NCI-H446 (cell line): Measurements from ENCODE around the gene STK36.

Experiments used
- DNase-seq, 2 experiments: peaks; one replicate each; lab custom pipeline; 2025; lab: John Stamatoyannopoulos, UW

Gene STK36

GRCh38 chr2:218720048-218721041 lies 48.5 kb downstream of the STK36 start:
- no peak for DNase-seq

GRCh38 chr2:218721488-218721887 lies 49.6 kb downstream of the STK36 start:
- DNase-seq: no peak

DNA sequence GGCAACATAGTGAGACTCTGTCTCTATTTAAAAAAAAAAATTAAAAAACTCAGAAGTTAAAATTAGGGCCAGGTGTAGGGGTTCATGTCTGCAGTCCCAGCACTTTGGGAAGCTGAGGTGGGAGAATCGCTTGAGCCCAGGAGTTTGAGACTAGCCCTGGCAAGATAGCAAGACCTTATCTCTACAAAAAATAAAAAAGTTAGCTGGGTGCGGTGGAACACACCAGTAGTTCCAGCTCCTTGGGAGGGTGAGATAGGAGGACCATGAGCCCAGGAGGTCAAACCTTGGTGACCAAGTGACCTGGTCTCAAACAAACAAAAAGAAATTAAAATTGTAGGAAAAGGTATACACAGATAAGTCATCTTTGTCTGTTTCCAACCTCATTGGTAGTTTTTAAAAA lies 50.0 kb downstream of the STK36 start:
- DNase-seq: no peak

GRCh38 chr2:218722419-218722818 lies 50.5 kb downstream of the STK36 start:
- no peak for DNase-seq

DNA sequence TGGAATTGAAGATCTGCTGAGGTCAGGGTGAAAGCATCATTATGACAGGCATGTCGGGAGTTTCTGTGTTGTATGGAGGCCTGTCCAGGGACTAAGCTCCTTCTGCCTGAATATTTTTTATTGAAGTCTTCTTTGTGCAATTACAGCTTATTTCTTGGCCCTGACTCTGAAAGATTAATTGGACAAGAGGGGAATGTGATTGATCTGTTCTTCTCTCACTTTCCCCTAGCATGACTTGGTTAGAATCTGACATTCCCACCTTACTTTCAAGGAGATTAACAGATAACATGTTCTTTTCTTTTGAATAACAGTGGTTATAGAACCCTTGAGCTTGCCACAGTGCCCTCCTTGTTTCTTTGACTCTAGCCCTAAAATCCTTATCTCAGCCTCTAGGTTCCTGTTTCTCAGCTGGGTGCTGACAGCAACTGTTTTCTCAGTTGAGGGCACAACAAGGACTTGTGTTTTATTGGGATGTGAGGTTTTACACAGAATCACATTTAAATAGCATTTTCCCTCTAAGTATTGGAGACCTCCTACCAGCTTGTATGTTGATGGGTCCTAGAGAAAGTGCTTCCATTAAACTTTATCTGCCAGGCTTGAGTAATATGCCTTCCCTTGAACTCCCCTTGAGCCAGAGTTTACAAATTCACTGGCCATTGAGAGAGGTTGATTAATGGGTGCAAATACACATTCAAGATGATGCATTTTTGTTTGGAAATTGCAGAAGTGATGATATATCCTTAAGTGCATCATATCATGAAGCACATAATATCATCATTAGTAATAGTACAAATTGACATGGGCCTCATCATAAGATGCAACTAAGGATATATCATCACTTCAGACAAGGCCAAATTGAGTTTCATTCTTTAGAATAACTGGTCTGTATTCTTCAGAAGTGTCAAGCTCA lies 51.2 kb downstream of the STK36 start:
- no peak for DNase-seq

DNA sequence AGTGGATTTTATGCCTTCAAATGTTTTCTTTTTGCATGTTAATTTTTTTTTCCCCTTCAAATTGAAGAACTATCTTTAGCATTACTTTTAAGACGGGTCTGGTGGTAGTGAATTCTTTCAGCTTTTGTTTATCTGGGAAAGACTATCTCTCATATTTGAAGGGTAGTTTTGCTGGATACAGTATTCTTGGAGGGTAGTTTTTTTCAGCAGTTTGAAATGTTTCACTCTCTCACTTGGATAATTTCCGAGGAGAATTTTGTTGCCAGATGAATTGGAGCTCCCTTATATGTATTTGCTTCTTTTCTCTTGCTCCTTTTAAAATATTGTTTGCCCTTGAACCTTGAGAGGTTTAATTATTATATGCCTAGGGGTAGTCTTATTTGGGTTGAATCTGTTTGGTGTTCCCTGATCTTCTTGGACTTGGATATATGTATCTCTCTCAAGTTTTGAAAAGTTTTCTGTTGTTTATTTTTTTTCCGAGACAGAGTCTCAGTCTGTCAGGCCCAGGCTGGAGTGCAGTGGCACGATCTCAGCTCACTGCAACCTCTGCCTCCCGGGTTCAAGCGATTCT lies 54.2 kb downstream of the STK36 start:
- DNase-seq: no peak

DNA sequence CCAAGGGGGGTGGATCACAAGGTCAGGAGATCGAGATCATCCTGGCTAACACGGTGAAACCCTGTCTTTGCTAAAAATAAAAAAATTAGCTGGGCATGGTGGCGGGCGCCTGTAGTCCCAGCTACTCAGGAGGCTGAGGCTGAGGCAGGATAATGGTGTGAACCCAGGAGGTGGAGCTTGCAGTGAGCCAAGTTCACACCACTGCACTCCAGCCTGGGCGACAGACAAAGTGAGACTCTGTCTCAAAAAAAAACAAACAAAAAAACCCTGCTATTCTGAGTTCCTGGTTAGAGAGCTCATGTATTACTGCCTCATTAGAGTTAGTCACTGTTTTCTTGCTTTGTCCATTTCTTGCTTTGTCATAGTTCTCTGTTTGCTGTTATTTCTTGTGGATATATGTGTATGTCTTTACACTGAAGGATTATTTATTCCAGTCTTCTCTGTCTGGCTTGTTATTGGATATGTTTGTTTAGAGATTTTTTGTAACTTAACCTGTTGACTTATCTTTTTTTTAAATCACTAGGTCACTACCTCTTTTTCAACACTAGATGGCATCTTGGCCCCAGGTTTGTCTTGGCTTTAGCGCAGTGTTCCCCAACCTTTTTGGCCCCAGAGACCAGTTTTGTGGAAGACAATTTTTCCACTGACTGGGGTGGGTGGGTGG lies 55.7 kb downstream of the STK36 start:
- no peak for DNase-seq

DNA sequence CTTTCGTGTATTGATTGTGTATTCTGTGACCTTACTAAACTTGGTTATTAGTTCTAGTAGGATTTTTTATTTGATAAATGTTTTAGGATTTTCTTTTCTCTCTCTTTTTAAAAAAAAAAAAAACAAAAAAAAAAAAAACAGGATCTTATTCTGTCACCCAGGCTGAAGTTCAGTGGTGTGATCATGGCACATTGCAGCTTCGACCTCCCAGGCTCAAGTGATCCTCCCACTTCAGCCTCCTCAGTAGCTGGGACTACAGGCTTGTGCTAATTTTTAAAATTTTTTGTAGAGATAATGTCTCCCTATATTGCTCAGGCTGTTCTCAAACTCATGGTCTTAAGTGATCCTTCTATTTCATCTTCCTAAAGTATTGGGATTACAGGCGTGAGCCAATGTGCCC lies 57.8 kb downstream of the STK36 start:
- no peak for DNase-seq

DNA sequence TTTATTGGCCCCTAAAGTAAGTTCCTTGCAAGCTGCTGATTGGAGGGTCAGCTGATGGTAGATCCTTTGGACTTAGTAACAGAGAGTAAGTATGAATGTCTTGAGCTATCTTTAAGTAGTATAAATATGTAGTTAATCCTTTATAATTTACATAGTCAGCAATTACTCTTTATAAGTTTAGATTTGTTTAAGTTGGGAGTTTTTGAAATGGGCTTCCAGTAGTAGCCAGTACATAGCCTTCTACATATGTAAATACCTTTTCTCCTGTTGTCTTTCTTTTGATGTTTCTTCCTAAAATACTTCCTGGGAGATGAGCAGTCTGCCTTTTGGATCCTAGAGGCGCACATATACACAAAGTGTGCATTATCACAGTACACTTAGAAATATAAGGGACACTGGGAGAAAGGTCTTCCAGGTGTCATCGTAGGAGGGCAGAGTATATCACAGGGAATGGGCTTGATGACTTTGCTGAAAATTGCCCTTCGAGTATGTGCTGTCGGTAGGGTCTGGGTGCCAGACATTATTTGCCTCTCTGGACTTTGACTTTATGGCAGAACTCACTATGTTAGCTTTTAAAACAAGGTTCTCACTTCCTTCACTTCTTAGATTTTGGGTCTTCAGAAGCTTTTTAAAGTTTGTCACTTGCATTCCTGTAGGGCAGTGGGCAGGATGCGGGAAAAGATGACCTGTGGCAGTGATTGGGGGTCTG lies 60.3 kb downstream of the STK36 start:
- no peak for DNase-seq

GRCh38 chr2:218732761-218733158 lies 60.9 kb downstream of the STK36 start:
- no peak for DNase-seq

DNA sequence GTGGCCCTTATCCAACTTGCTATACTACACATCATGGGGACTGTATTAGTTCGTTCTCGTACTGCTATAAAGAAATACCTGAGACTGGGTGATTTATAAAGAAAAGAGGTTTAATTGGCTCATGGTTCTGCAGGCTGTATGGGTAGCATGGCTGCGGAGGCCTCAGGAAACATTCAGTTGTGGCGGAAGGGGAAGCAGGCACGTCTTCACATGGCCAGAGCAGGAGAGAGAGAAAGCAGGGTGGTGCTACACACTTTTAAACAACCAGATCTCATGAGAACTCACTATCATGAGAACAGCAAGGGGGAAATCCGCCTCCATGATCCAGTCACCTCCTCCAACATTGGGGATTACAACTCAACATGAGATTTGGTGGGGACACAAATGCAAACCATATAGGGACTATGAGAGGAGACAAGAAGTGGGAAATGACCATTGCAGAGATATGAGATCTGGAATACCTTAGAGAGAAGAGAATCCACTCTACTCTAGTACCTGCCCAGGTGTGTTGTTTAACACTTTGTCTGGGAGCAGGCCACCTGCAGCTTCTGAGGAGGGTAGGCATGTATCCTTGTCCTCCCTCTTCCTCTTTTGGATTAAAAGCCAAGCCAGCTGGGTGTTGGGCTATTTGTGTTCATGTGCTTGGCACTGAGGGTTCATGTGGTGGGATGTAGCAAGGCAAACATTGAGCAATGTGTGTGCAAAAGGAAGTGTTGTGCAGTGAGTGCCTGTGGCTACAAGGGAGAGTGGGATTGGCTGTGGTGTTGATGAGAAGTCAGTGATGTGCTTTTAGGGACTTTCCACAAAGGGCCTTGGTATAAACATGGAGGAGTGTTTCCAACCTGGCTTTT lies 61.5 kb downstream of the STK36 start:
- DNase-seq: no peak

- no peak for DNase-seq
Measured at GRCh38 chr2:218734190-218734975, 62.5 kb downstream of the STK36 start.

GRCh38 chr2:218736531-218736930 lies 64.6 kb downstream of the STK36 start:
- no peak for DNase-seq

DNA sequence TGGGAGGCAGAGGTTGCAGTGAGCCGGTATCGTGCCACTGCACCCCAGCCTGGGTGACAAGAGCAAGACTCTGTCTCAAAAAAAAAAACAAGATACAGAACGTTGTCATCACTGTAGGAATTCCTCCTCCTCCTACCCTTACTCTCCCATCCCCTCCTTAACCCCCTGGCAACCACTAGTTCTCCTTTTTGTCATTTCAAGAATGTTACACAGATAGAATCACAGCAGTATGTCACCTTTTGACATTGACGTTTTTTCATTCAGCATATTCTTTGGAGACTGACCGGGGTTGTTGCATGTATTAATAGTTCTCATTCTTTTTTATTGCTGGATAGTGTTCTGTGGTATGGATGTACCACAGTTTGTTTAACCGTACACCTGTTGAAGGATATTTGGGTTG lies 71.2 kb downstream of the STK36 start:
- DNase-seq: no peak

GRCh38 chr2:218744615-218745014 lies 72.7 kb downstream of the STK36 start:
- DNase-seq: no peak

DNA sequence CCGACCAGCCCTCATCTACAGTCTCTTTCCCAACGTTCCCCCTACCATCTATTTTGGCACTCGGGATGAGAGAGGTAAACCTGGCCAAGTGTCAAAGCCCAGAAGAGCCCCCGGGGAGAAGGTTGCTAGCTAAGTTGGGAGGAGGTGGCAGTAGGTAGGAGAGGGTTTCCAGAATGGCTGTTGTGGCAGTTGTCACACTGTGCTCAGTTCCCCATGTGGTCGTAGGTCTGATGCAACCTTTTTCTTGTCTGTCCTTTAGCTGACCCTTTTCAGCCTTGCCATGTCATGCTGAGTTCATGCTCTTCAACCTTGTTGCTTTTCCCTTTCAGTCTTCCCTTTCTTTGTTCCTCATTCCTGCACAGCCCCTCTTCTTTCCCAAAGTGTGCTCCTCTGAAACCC lies 73.3 kb downstream of the STK36 start:
- no peak for DNase-seq

GRCh38 chr2:218745559-218746469 lies 73.9 kb downstream of the STK36 start:
- no peak for DNase-seq

DNA sequence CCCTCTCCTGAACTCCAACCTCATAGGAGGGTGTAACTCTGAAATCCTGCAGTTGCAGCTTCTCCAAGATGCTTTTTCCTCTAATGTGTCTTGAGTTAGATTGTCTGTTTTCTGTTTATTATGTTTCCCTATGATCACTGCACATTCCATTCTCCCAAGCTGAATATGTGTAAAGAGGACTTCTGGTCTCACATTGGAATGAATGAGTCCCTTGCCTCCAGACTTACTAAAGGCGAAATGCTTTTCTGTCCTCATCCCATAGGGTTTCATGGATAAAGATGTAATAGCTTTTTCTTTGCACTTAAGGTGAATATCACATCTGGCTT lies 74.5 kb downstream of the STK36 start:
- no peak for DNase-seq

DNA sequence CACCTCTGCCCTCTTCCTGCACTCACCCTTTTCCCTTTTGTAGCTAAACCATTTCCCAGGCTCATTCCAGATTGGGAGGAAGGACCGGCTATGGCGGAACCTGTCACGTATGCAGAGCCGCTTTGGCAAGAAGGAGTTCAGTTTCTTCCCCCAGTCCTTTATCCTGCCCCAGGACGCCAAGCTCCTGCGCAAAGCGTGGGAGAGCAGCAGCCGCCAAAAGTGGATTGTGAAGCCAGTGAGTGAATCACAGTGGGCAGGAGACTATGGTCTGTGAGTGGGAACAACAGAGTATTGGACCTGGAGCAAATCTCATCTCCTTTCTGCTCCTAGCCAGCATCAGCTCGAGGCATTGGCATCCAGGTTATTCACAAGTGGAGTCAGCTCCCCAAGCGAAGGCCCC lies 75.1 kb downstream of the STK36 start:
- no peak for DNase-seq
